Measurements from ENCODE around the gene WWOX. TPM values are rescaled to one million over a fixed set of nuclear protein-coding genes. Genes with fewer than 3 reads are reported as not detected.

Gene WWOX
- total and polyA plus RNA-seq, 2 of the 8 experiments (the other 6 are each of a cell fraction or from before 2014, with no cell fraction given), result 5.4 to 16.7 TPM

- Histone ChIP-seq H3K56ac (replicated peaks; ENCODE audit: insufficient read length, low read depth, low read length) (no peak overlapping the region), H3K36me3 (ENCODE audit: control insufficient read depth in 2 of 4, insufficient read depth in 4 of 4, low read length in 3 of 4) (no peaks in the 10 kb centered on the region), H2BK5ac (ENCODE audit: low read depth, low read length) (no peak overlapping the region), H3K27me3 (replicated peaks in 1 of 4; ENCODE audit: control insufficient read depth in 3 of 4, extremely low read depth in 1 of 4, insufficient read depth in 3 of 4, low read length in 3 of 4) (no peaks in the 10 kb centered on the region; a peak in 1 of 7 replicates), H3K9ac (replicated peaks in 1 of 4; ENCODE audit: extremely low read depth in 1 of 4, low read depth in 3 of 4, low read length in 3 of 4) (no peak overlapping the region), H4K8ac (ENCODE audit: extremely low read depth, insufficient read depth, low read length) (no peak overlapping the region), H3K23me2 (ENCODE audit: low read depth, low read length) (no peaks in the 10 kb centered on the region), H2BK15ac (ENCODE audit: low read length) (no peak overlapping the region), H3K18ac (ENCODE audit: extremely low read depth, low read length) (no peak overlapping the region), H2BK20ac (ENCODE audit: low read length) (no peak overlapping the region), H3K4me2 (ENCODE audit: insufficient read depth in 1 of 2, low read depth in 2 of 2, low read length in 2 of 2) (no peak overlapping the region), H3K4ac (replicated peaks; ENCODE audit: insufficient read length, low read depth, low read length) (no peak overlapping the region), H2AK5ac (ENCODE audit: low read depth, low read length) (no peak overlapping the region), H3K79me1 (ENCODE audit: low read depth, low read length) (no peaks in the 10 kb centered on the region), H4K91ac (replicated peaks; ENCODE audit: insufficient read length, low read length) (no peak overlapping the region), H3K27ac (ENCODE audit: low read depth, low read length) (no peak overlapping the region), H3K4me1 (replicated peaks in 1 of 4; ENCODE audit: control insufficient read depth in 3 of 4, insufficient read depth in 4 of 4, low read length in 3 of 4) (no peaks in the 10 kb centered on the region), H3K4me3 (ENCODE audit: extremely low read depth in 1 of 4, insufficient read depth in 2 of 4, low read depth in 3 of 4, low read length in 4 of 4) (no peak overlapping the region), H2BK120ac (replicated peaks; ENCODE audit: low read depth, low read length) (no peak overlapping the region), H3K79me2 (ENCODE audit: control insufficient read depth in 1 of 2, insufficient read depth in 2 of 2, low read length in 2 of 2) (no peaks in the 10 kb centered on the region), H3K23ac (ENCODE audit: insufficient read length) (no peak overlapping the region), H3K14ac (ENCODE audit: insufficient read length) (no peak overlapping the region), H4K5ac (ENCODE audit: insufficient read length, low read depth, low read length) (no peak overlapping the region), H2AFZ (ENCODE audit: low read length) (no peak overlapping the region), H2BK12ac (ENCODE audit: low read depth, low read length) (no peak overlapping the region), H3K9me3 (ENCODE audit: insufficient read depth in 2 of 2, low read depth in 1 of 2, low read length in 1 of 2) (no peaks in the 10 kb centered on the region), H4K20me1 (replicated peaks in 1 of 2; ENCODE audit: control insufficient read depth in 1 of 2, insufficient read depth in 2 of 2, low read length in 2 of 2) (no peaks in the 10 kb centered on the region)
- TF ChIP-seq POU5F1 (IDR thresholded peaks at IDR 0.05; ENCODE audit: low read depth, low read length) (no peak), RAD21 (IDR thresholded peaks at IDR 0.05 in 1 of 2, conservative IDR thresholded peaks at IDR 0.05 in 1 of 2; ENCODE audit: low read depth in 2 of 2, low read length in 2 of 2) (no peak), ZNF274 (IDR thresholded peaks at IDR 0.05; ENCODE audit: borderline replicate concordance, extremely low read depth, low read length) (no peak), TCF12 (IDR thresholded peaks at IDR 0.05; ENCODE audit: low read depth, low read length) (no peak), EP300 (IDR thresholded peaks at IDR 0.05; ENCODE audit: borderline replicate concordance in 1 of 2, low read depth in 2 of 2, low read length in 2 of 2) (no peak), SP2 (IDR thresholded peaks at IDR 0.05; ENCODE audit: low read length) (no peak)
- CTCF ChIA-PET (ENCODE audit: partially characterized antibody), result no interaction called here
- DNase-seq (ENCODE audit: low read depth in 1 of 2, low spot score in 2 of 2), result no peak
- WGBS, 2 experiments (ENCODE audit: extremely low coverage in 1 of 2, insufficient coverage in 1 of 2, insufficient read length in 1 of 2, insufficient replicate concordance in 2 of 2, low coverage in 1 of 2, low lambda C conversion rate in 2 of 2, missing lambda C conversion rate in 1 of 2), result 93% methylated on average over 4 of the region's 4 CpGs; no CpG with 5 or more reads in 1 of the 2 experiments
- POLR2A ChIA-PET (ENCODE audit: partially characterized antibody), result no interaction called here
- FAIRE-seq, result no peak
Observed at GRCh38 chr16:78524066-78524595, 424.7 kb downstream of the WWOX start.

Measured in H1 (cell line).